Natural killer cell treated with Interleukin-12 subunit alpha and Interleukin-12 subunit beta and Interleukin-15 and Interleukin-18, amount 100 ng/mL, for 72 hours (primary cell): Measurements from ENCODE around the gene CD34. TPM values are rescaled to one million over a fixed set of nuclear protein-coding genes. Genes with fewer than 3 reads are reported as not detected.
A peak's percentile ranks its signal among the peaks of the same experiment; 100 is the strongest.

Experiments
- ATAC-seq, 2 donors: fragments of 150-1000 bp; cut with Tn5 transposase in 1 of 2; sonication (Bioruptor Pico), chemical (Tn5 transposase) in 1 of 2; 2 replicates each; pipeline ENCODE4 v1.10.0; 2021
- DNase-seq: peaks from one replicate; pipeline ENCODE4 v3.0.0; 2022; ENCODE audit warnings: low spot score
- H3K27ac Mint-ChIP-seq, 2 donors: 1 replicate in 1 of 2; 2 replicates in 1 of 2; pipeline ENCODE4 v1.8.0; 2022; ENCODE audit warnings: mixed read lengths in 2 of 2, mild to moderate bottlenecking in 1 of 2, moderate library complexity in 1 of 2
- H3K27me3 Mint-ChIP-seq, 2 donors: 1 replicate in 1 of 2; 2 replicates in 1 of 2; pipeline ENCODE4 v1.8.0; 2022; ENCODE audit warnings: mixed read lengths in 2 of 2
- H3K36me3 Mint-ChIP-seq: one replicate; pipeline ENCODE4 v1.8.0; 2022; ENCODE audit warnings: mixed read lengths
- H3K4me1 Mint-ChIP-seq, 2 donors: 1 replicate in 1 of 2; 2 replicates in 1 of 2; pipeline ENCODE4 v1.8.0; 2022; ENCODE audit warnings: low read depth in 2 of 2, mixed read lengths in 2 of 2, mild to moderate bottlenecking in 1 of 2
- H3K4me3 Mint-ChIP-seq: one replicate; pipeline ENCODE4 v1.8.0; 2022; ENCODE audit warnings: mixed read lengths
- H3K9me3 Mint-ChIP-seq: 2 replicates; pipeline ENCODE4 v1.8.0; 2022; ENCODE audit warnings: mixed read lengths
- total RNA-seq, 2 donors: library from RNA; stranded (reverse); gene quantifications; one replicate each; pipeline ENCODE4 v1.2.3, GENCODE V29; 2022

CD34 gene
- total RNA-seq, 2 donors from 2014 or later, result not detected

GRCh38 chr1:207833381-207833780, 77.5 kb downstream of the CD34 start:
- Mint-ChIP-seq H3K4me3 (no peak overlapping the region), H3K9me3 (no peaks in the 10 kb centered on the region), H3K4me1 (peaks cover 71 to 74% of the 10 kb centered on the region in 2 donors), H3K27ac (peak overlapping the region; percentile 84 to 99), H3K36me3 (no peaks in the 10 kb centered on the region), H3K27me3 (no peaks in the 10 kb centered on the region)
- no peak for ATAC-seq
- DNase-seq, result peak; percentile 22

GRCh38 chr1:207832796-207833195, 78.1 kb downstream of the CD34 start:
- no peak overlapping the region for H3K4me3 Mint-ChIP-seq
- H3K4me1 Mint-ChIP-seq, result peaks cover 71 to 72% of the 10 kb centered on the region in 2 donors

GRCh38 chr1:207831517-207832327, 79.2 kb downstream of the CD34 start:
- Mint-ChIP-seq H3K27ac (peak overlapping the region; percentile 84 to 99), H3K4me3 (peak overlapping the region; percentile 71), H3K4me1 (peaks cover 65 to 69% of the 10 kb centered on the region in 2 donors), H3K36me3 (no peaks in the 10 kb centered on the region), H3K27me3 (no peaks in the 10 kb centered on the region), H3K9me3 (no peaks in the 10 kb centered on the region)
- ATAC-seq, result peak; percentile 93 to 94
- DNase-seq, result peak; percentile 74

More at GRCh38 chr1:207832796-207833195, 78.1 kb downstream of the CD34 start:
- Mint-ChIP-seq H3K36me3 (no peaks in the 10 kb centered on the region), H3K27ac (peak overlapping the region; percentile 84 to 99), H3K9me3 (no peaks in the 10 kb centered on the region), H3K27me3 (no peaks in the 10 kb centered on the region)
- ATAC-seq (no peak), DNase-seq (peak; percentile 25)

Other genes with a start within 250 kb of the CD34 start
- 100 to 1,000 TPM in 1 of 2 donors, 10 to 100 TPM in 1; 88.2 to 122 TPM for gene CD46, start 159.1 kb downstream of the CD34 start, total RNA-seq